Heart left ventricle (tissue), 13 donors: Measurements from ENCODE around the gene SYK.

ENCODE experiments used
- CTCF ChIP-seq, 12 donors: fragments of 200-600 bp; sonication (generic) in 4 of 12; IDR thresholded peaks; one replicate each; pipeline versions ENCODE4 v1.5.0 to v1.8.0; 2018 to 2022; ENCODE audit warnings: antibody characterized with exemption in 12 of 12, mild to moderate bottlenecking in 5 of 12
- POLR2A ChIP-seq, 2 donors: fragments of 450-650 bp; IDR thresholded peaks; one replicate each; pipeline ENCODE4 v1.6.1; 2017; ENCODE audit warnings: antibody characterized with exemption in 2 of 2, mild to moderate bottlenecking in 2 of 2, moderate library complexity in 2 of 2
- donor health status: ischemic (EF 13 %, LVEDD 7.1; RV severe dilation, severe dysfunction).
- donor health status: DM: no; HTN: yes; CAD: no.
- donor health status: DM: no; HTN: no; CAD: no.
- donor health status: ischemic (EF 25% LVEDD 6.9; RV normal size, moderate dysfunction).
- donor health status: ischemic (EF 25% LVEDD 5.7; RV mildly dilated, moderate dysfunction).
- donor health status: ischemic (EF 35%, LVEDD 5.7; RV mildly dilated, moderate dysfunction).
- donor health status: nonischemic (EF 11% LVEDD 7.7; RV severe dilation, severe dysfunction).
- donor health status: DM: yes; HTN: yes; CAD: no.
- donor health status: PGD.
- donor health status: ischemic (EF 29% LVEDD 5.4; RV normal size, mild dysfunction).
- donor health status: nonischemic (EF 23%, LVEDD 6.1; RV moderate dilation, normal function).

GRCh38 chr9:90807006-90807405, 5.4 kb downstream of the SYK start:
- TF ChIP-seq CTCF (IDR thresholded peaks at IDR 0.05) (no peak), POLR2A (IDR thresholded peaks at IDR 0.05) (no peak)
